ENCODE data around the gene ATP2B1. TPM values are rescaled to one million over a fixed set of nuclear protein-coding genes. Genes with fewer than 3 reads are reported as not detected.

The ATP2B1 gene
- total and polyA plus RNA-seq, 2 donors (not counting 3 experiments of a cell fraction or from before 2014, with no cell fraction given): 6.4 to 28.0 TPM

DNA sequence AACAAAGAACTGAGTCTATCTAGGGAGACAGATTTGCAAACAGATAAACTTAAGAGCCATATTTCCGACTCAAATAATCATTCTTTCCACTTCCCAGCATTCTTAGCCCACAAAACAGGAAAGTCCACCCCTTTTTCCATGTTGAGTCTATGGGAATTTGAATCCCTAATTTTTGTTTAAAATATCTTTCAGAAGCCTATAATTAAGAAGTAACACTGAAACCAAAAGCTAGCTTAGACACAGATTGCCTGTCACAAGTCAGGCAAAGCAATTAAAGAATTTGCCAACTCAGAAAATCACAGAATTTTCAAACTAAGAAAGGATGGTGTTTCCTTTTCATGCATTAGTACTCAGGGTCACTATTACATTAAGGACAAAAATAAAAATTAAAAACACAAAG lies 17.0 kb downstream of the ATP2B1 start:
- no peak for TF ChIP-seq FOS (IDR thresholded peaks at IDR 0.05; ENCODE audit: borderline replicate concordance, insufficient read depth, low read length)
- no peak for TF ChIP-seq POLR2A (IDR thresholded peaks at IDR 0.05; ENCODE audit: low read depth, low read length)
- TF ChIP-seq MAX (IDR thresholded peaks at IDR 0.05; ENCODE audit: insufficient read depth, insufficient read length): no peak
- TF ChIP-seq GATA2 (IDR thresholded peaks at IDR 0.05; ENCODE audit: insufficient read depth, insufficient read length, low read depth, low read length): no peak
- TF ChIP-seq, protein P1, sequence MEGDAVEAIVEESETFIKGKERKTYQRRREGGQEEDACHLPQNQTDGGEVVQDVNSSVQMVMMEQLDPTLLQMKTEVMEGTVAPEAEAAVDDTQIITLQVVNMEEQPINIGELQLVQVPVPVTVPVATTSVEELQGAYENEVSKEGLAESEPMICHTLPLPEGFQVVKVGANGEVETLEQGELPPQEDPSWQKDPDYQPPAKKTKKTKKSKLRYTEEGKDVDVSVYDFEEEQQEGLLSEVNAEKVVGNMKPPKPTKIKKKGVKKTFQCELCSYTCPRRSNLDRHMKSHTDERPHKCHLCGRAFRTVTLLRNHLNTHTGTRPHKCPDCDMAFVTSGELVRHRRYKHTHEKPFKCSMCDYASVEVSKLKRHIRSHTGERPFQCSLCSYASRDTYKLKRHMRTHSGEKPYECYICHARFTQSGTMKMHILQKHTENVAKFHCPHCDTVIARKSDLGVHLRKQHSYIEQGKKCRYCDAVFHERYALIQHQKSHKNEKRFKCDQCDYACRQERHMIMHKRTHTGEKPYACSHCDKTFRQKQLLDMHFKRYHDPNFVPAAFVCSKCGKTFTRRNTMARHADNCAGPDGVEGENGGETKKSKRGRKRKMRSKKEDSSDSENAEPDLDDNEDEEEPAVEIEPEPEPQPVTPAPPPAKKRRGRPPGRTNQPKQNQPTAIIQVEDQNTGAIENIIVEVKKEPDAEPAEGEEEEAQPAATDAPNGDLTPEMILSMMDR (IDR thresholded peaks at IDR 0.05; ENCODE audit: extremely low read depth in 1 of 2, insufficient read depth in 1 of 2, low read depth in 1 of 2, low read length in 2 of 2): no peak
- no peak for TF ChIP-seq EZH2 (IDR thresholded peaks at IDR 0.05; ENCODE audit: borderline replicate concordance, low read depth, low read length, severe bottlenecking)
- no peak for TF ChIP-seq POLR2AphosphoS5 (IDR thresholded peaks at IDR 0.05; ENCODE audit: insufficient read depth, low read depth, low read length)
- no peak for TF ChIP-seq JUN (IDR thresholded peaks at IDR 0.05; ENCODE audit: borderline replicate concordance, insufficient read depth, insufficient read length, low read depth)
- TF ChIP-seq MYC (IDR thresholded peaks at IDR 0.05; ENCODE audit: low read depth, low read length): no peak
- Histone ChIP-seq H3K4me3 (replicated peaks in 1 of 3; ENCODE audit: insufficient read depth in 1 of 3, low read depth in 1 of 3, low read length in 3 of 3) (no peak overlapping the region), H3K9ac (replicated peaks; ENCODE audit: extremely low read depth, insufficient read depth, low read length) (no peak overlapping the region), H2AFZ (ENCODE audit: low read depth, low read length) (no peak overlapping the region), H3K9me1 (replicated peaks; ENCODE audit: control insufficient read depth, extremely low read depth, insufficient read depth, low read length) (no peaks in the 10 kb centered on the region), H3K27ac (ENCODE audit: insufficient read depth, low read depth, low read length) (no peak overlapping the region), H3K4me1 (ENCODE audit: control insufficient read depth, extremely low read depth, insufficient read depth, low read length) (peaks cover 2% of the 10 kb centered on the region), H3K36me3 (ENCODE audit: control insufficient read depth in 2 of 2, extremely low read depth in 1 of 2, insufficient read depth in 2 of 2, low read length in 2 of 2) (no peaks in the 10 kb centered on the region), H3K79me2 (ENCODE audit: control insufficient read depth, insufficient read depth, low read length) (peaks cover 3% of the 10 kb centered on the region), H4K20me1 (replicated peaks; ENCODE audit: control insufficient read depth, extremely low read depth, insufficient read depth, low read length) (peaks cover 3% of the 10 kb centered on the region), H3K4me2 (ENCODE audit: insufficient read depth, low read length) (no peak overlapping the region), H3K9me3 (replicated peaks; ENCODE audit: control insufficient read depth, insufficient read depth, low read length) (no peaks in the 10 kb centered on the region), H3K27me3 (ENCODE audit: control insufficient read depth in 2 of 2, insufficient read depth in 2 of 2, low read length in 2 of 2) (no peaks in the 10 kb centered on the region)
- dilution Hi-C loops (cut with MboI; ENCODE audit: extremely low pct_ligation_motif_present, low sequenced_read_pairs) (no loop called here), intact Hi-C loops (cut with micrococcal nuclease) (no loop called here)
- FAIRE-seq: no peak
- BruUV-seq (replicated peaks): no TSS peak
- peak; percentile 17 for DNase-seq (ENCODE audit: low read depth, low spot score)
- ChIA-PET POLR2A (no interaction called here), CTCF (no interaction called here)

Measured in endothelial cell of umbilical vein (primary cell).